B cell (primary cell): ENCODE measurements around the gene RNF213.

Experiments
- EZH2 ChIP-seq: IDR thresholded peaks from 2 replicates; pipeline ENCODE4 v1.6.1; 2012; ENCODE audit warnings: borderline replicate concordance, low read depth, mild to moderate bottlenecking, moderate library complexity, low read length; ENCODE audit not compliant: insufficient read depth, poor library complexity, severe bottlenecking
- TF ChIP-seq, protein P1 (sequence below): fragments of 200-600 bp; IDR thresholded peaks from one replicate; pipeline ENCODE4 v1.8.0; 2022; ENCODE audit warnings: antibody characterized with exemption, mild to moderate bottlenecking

DNA sequence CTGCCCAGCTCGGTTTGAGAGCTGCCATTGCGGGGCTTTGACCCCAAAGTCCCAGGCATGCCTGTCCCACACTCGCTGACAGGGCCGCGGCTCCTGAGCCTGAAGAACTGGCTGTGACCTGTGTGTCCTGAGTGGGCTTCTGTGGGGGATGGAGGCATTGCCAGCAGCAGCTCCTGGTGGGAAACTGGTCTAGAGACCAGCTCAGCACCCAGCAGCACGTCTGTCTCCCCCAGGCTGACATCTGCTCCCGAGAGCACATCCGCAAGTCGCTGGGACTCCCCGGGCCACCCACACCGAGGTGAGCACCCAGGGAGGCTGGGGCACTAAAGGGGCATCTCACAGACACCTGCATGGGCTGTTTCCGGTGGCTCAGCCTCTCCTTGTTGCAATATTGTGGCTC, 167.7 kb downstream of the RNF213 start:
- TF ChIP-seq, protein P1, sequence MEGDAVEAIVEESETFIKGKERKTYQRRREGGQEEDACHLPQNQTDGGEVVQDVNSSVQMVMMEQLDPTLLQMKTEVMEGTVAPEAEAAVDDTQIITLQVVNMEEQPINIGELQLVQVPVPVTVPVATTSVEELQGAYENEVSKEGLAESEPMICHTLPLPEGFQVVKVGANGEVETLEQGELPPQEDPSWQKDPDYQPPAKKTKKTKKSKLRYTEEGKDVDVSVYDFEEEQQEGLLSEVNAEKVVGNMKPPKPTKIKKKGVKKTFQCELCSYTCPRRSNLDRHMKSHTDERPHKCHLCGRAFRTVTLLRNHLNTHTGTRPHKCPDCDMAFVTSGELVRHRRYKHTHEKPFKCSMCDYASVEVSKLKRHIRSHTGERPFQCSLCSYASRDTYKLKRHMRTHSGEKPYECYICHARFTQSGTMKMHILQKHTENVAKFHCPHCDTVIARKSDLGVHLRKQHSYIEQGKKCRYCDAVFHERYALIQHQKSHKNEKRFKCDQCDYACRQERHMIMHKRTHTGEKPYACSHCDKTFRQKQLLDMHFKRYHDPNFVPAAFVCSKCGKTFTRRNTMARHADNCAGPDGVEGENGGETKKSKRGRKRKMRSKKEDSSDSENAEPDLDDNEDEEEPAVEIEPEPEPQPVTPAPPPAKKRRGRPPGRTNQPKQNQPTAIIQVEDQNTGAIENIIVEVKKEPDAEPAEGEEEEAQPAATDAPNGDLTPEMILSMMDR, result no peak
- TF ChIP-seq EZH2, result no peak
